Transverse colon (tissue), 4 donors: ENCODE data around the gene AADAC. TPM values are rescaled to one million over a fixed set of nuclear protein-coding genes. Genes with fewer than 3 reads are reported as not detected.

ENCODE experiments used
- DNase-seq: peaks from one replicate; pipeline ENCODE4 v3.0.0-alpha.2; 2019
- H3K27ac ChIP-seq, 4 donors: fragments of 200-600 bp; sonication (generic); 2 replicates each; pipeline ENCODE4 v1.5.1; 2016 to 2018; ENCODE audit warnings: inconsistent platforms in 4 of 4
- H3K27me3 ChIP-seq: fragments of 200-600 bp; sonication (generic); 2 replicates; pipeline ENCODE4 v1.5.1; 2017; ENCODE audit warnings: inconsistent platforms
- H3K36me3 ChIP-seq, 4 donors: fragments of 200-600 bp; sonication (generic); 2 replicates each; pipeline ENCODE4 v1.5.1; 2017 to 2019; ENCODE audit warnings: inconsistent platforms in 4 of 4
- H3K4me1 ChIP-seq, 4 donors: fragments of 200-600 bp; sonication (generic); 2 replicates each; pipeline ENCODE4 v1.5.1; 2017 to 2020; ENCODE audit warnings: inconsistent platforms in 4 of 4
- H3K4me3 ChIP-seq, 4 donors: fragments of 200-600 bp; sonication (generic); 1 replicate in 1 of 4; 2 replicates in 3 of 4; pipeline versions ENCODE4 v1.5.1 to v1.6.1; 2017 to 2019; ENCODE audit warnings: inconsistent platforms in 4 of 4
- H3K9me3 ChIP-seq, 2 donors: fragments of 200-600 bp; sonication (generic); 2 replicates each; pipeline ENCODE4 v1.5.1; 2017 to 2019; ENCODE audit warnings: inconsistent platforms in 2 of 2
- EP300 ChIP-seq: sonication (generic); formaldehyde crosslinking; IDR thresholded peaks from one replicate; pipeline ENCODE4 v1.6.1; 2017; ENCODE audit warnings: antibody characterized with exemption, low read depth
- POLR2A ChIP-seq: fragments of 450-650 bp; IDR thresholded peaks from one replicate; pipeline ENCODE4 v1.6.1; 2016; ENCODE audit warnings: antibody characterized with exemption, mild to moderate bottlenecking, moderate library complexity
- POLR2AphosphoS5 ChIP-seq, 3 donors: sonication (generic); formaldehyde crosslinking; IDR thresholded peaks; one replicate each; pipeline ENCODE4 v1.6.1; 2016; ENCODE audit warnings: antibody characterized with exemption in 3 of 3
- WGBS, 2 donors: methylation state at CpG; one replicate each; pipeline ENCODE4 v1.1.5; 2018; ENCODE audit warnings: low coverage in 1 of 2; 5-methylcytosine and 5-hydroxymethylcytosine counted together
- in situ Hi-C, 4 donors: fragments of 200-750 bp; cut with MboI; loops; one replicate each; pipeline versions ENCODE4 v1.15.0 to v1.15.1; 2017; ENCODE audit warnings: low sequenced_read_pairs in 3 of 4, low pct_ligation_motif_present in 1 of 4, low pct_unique_long_range_greater_than_20kb in 1 of 4
- intact Hi-C: fragments of 100-400 bp; cut with DNase I; formaldehyde crosslinking; loops from one replicate; pipeline ENCODE4 v1.15.1; 2023; ENCODE audit warnings: low total_unique reads
- total RNA-seq, 4 donors: library from RNA; depleted of rRNA; stranded (reverse); fragments of >200 nt; gene quantifications; one replicate each; pipeline ENCODE4 v1.1.0, GENCODE V29; 2016
- TF ChIP-seq, protein P1 (sequence below), 5 experiments: fragments of 200-600 bp in 3 of 5; fragments of 450-650 bp in 2 of 5; sonication (generic) in 3 of 5; IDR thresholded peaks; 1 replicate in 2 of 5; 2 replicates in 3 of 5; pipeline ENCODE4 v1.5.1; 2016 to 2017; ENCODE audit warnings: antibody characterized with exemption in 5 of 5, inconsistent platforms in 3 of 5, mild to moderate bottlenecking in 2 of 5, moderate library complexity in 1 of 5

AADAC gene
- total RNA-seq, 4 donors from 2014 or later: 0.95 TPM; not detected in 3

DNA sequence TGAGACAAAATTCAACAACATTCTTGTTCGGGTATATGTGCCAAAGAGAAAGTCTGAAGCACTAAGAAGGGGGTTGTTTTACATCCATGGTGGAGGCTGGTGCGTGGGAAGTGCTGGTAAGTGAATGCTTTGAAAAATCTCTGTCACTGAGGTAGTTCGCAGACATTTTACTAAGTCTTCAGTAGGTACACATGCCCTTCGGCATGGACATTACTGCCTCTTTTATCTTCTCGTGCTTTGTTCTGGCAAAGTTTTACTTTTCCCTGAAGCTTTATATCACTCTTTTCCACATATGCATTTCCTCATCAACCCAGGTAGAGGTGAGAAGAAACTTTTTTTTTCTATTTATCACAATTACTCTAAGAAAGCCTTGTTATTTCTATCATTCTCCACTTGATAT lies 3.6 kb downstream of the AADAC start:
- Histone ChIP-seq H3K27me3 (no peaks in the 10 kb centered on the region), H3K4me1 (peaks cover 0 to 10% (median 4%) of the 10 kb centered on the region in 4 donors), H3K4me3 (no peak overlapping the region), H3K27ac (no peak overlapping the region), H3K9me3 (no peaks in the 10 kb centered on the region), H3K36me3 (no peaks in the 10 kb centered on the region)
- TF ChIP-seq, protein P1, sequence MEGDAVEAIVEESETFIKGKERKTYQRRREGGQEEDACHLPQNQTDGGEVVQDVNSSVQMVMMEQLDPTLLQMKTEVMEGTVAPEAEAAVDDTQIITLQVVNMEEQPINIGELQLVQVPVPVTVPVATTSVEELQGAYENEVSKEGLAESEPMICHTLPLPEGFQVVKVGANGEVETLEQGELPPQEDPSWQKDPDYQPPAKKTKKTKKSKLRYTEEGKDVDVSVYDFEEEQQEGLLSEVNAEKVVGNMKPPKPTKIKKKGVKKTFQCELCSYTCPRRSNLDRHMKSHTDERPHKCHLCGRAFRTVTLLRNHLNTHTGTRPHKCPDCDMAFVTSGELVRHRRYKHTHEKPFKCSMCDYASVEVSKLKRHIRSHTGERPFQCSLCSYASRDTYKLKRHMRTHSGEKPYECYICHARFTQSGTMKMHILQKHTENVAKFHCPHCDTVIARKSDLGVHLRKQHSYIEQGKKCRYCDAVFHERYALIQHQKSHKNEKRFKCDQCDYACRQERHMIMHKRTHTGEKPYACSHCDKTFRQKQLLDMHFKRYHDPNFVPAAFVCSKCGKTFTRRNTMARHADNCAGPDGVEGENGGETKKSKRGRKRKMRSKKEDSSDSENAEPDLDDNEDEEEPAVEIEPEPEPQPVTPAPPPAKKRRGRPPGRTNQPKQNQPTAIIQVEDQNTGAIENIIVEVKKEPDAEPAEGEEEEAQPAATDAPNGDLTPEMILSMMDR (IDR thresholded peaks at IDR 0.05): no peak
- no peak for TF ChIP-seq POLR2AphosphoS5 (IDR thresholded peaks at IDR 0.05)
- WGBS, 2 donors: 81 to 93% methylated on average over 5 of the region's 5 CpGs
- intact Hi-C loops (no loop called here), in situ Hi-C loops (no loop called here)
- DNase-seq: no peak

DNA sequence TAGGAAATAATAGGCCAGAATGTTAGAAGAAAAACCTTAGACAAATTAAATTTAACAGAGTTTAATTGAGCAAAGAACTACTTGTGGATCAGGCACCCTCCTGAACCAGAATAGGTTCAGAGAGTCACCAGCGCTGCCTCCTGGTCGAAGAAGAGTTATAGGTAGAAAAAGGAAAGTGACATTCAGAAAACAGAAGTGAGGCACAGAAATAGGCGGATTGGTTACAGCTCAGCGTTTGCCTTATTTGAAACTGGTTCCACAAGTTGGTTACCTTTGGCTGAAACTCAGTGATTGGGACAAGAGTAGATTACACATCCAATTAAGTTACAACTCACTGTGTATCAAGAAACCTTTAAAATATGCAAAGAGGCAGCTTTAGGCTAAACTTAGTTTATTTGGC lies 4.4 kb downstream of the AADAC start:
- peaks cover 0 to 10% (median 4%) of the 10 kb centered on the region in 4 donors for H3K4me1 ChIP-seq
- no peaks in the 10 kb centered on the region for H3K36me3 ChIP-seq
- no peak for DNase-seq
- no peak overlapping the region for H3K27ac ChIP-seq
- in situ Hi-C loops: no loop called here
- intact Hi-C loops: no loop called here
- H3K27me3 ChIP-seq: no peaks in the 10 kb centered on the region
- TF ChIP-seq POLR2A (no peak), EP300 (no peak), POLR2AphosphoS5 (IDR thresholded peaks at IDR 0.05) (no peak)
- TF ChIP-seq, protein P1 (IDR thresholded peaks at IDR 0.05): no peak
- WGBS, 2 donors: 77% methylated on average over 4 of the region's 4 CpGs; no CpG with 5 or more reads in 1 of the 2 donors
- no peak overlapping the region for H3K4me3 ChIP-seq
- H3K9me3 ChIP-seq: no peaks in the 10 kb centered on the region

DNA sequence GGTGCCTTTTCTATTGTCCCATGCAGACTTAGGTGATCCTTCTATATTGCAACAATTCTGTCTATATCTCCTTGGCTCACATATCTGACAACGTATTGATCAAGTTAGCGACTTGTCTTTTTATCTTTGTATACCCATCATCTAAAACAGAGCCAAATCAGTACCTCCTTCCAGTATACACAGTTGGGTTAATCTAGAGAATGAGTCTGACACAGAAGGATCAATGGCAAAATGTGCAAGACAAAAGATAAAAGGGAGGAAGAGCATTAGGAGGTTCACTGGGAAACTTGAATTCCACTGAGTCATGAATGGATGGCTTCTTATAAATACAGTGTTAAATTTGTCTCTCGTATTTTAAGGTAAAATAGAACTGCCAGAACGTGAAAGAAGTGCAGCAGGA lies 6.0 kb downstream of the AADAC start:
- 83 to 87% methylated on average over 4 of the region's 4 CpGs for WGBS, 2 donors
- intact Hi-C loops: no loop called here

DNA sequence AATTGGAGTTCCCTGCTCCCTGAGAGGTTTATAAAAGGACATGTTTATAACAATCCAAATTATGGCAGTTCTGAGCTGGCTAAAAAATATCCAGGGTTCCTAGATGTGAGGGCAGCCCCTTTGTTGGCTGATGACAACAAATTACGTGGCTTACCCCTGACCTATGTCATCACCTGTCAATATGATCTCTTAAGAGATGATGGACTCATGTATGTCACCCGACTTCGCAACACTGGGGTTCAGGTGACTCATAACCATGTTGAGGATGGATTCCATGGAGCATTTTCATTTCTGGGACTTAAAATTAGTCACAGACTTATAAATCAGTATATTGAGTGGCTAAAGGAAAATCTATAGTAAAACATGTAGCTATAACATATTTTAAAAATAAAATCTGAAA lies 13.9 kb downstream of the AADAC start:
- no peaks in the 10 kb centered on the region for H3K4me1 ChIP-seq
- no peaks in the 10 kb centered on the region for H3K27me3 ChIP-seq
- no peaks in the 10 kb centered on the region for H3K9me3 ChIP-seq
- no peaks in the 10 kb centered on the region for H3K36me3 ChIP-seq
- no peak overlapping the region for H3K27ac ChIP-seq
- intact Hi-C loops: no loop called here
- DNase-seq: no peak
- in situ Hi-C loops: no loop called here
- WGBS, 2 donors: 81% methylated on average over 3 of the region's 3 CpGs; no CpG with 5 or more reads in 1 of the 2 donors
- TF ChIP-seq POLR2A: no peak
- no peak for TF ChIP-seq EP300
- TF ChIP-seq POLR2AphosphoS5 (IDR thresholded peaks at IDR 0.05): no peak
- TF ChIP-seq, protein P1 (IDR thresholded peaks at IDR 0.05): no peak
- no peak overlapping the region for H3K4me3 ChIP-seq

More for the DNA sequence above, 6.0 kb downstream of the AADAC start:
- Histone ChIP-seq H3K27ac (no peak overlapping the region), H3K36me3 (no peaks in the 10 kb centered on the region), H3K27me3 (no peaks in the 10 kb centered on the region), H3K4me3 (no peak overlapping the region), H3K4me1 (peaks cover 0 to 10% (median 2%) of the 10 kb centered on the region in 4 donors), H3K9me3 (no peaks in the 10 kb centered on the region)
- DNase-seq: no peak
- in situ Hi-C loops: no loop called here
- TF ChIP-seq POLR2AphosphoS5 (IDR thresholded peaks at IDR 0.05) (no peak), POLR2A (no peak), EP300 (no peak)
- TF ChIP-seq, protein P1 (IDR thresholded peaks at IDR 0.05): no peak
